PFSK-1 (cell line): ENCODE measurements around the gene RABL2A.

Experiments used
- FOXP2 ChIP-seq: optimal IDR thresholded peaks from 2 replicates; pipeline ENCODE3; 2011; ENCODE audit warnings: borderline replicate concordance, control low read depth, inconsistent platforms; ENCODE audit not compliant: insufficient read depth; ENCODE audit errors: extremely low read length, extremely low read depth
- POLR2AphosphoS5 ChIP-seq: IDR thresholded peaks from 2 replicates; pipeline ENCODE4 v1.6.1; 2012; ENCODE audit warnings: low read depth, mild to moderate bottlenecking, control low read depth, low read length, moderate library complexity
- SIN3A ChIP-seq: IDR thresholded peaks from 2 replicates; pipeline ENCODE4 v1.6.1; 2012; ENCODE audit warnings: mild to moderate bottlenecking, low read length, moderate library complexity, borderline replicate concordance; ENCODE audit not compliant: insufficient read depth
- TAF1 ChIP-seq: IDR thresholded peaks from 2 replicates; pipeline ENCODE4 v1.6.1; 2012; ENCODE audit warnings: low read length, control low read depth, borderline replicate concordance; ENCODE audit not compliant: insufficient read depth
- TF ChIP-seq, protein P1 (sequence below), 2 experiments: IDR thresholded peaks; 2 replicates each; pipeline versions ENCODE4 v1.6.1 to v1.8.0; 2011 to 2012; ENCODE audit warnings: low read depth in 2 of 2, low read length in 2 of 2, control low read depth in 1 of 2, inconsistent platforms in 1 of 2, mild to moderate bottlenecking in 1 of 2, moderate library complexity in 1 of 2; ENCODE audit not compliant: insufficient read depth in 1 of 2

The RABL2A gene

DNA sequence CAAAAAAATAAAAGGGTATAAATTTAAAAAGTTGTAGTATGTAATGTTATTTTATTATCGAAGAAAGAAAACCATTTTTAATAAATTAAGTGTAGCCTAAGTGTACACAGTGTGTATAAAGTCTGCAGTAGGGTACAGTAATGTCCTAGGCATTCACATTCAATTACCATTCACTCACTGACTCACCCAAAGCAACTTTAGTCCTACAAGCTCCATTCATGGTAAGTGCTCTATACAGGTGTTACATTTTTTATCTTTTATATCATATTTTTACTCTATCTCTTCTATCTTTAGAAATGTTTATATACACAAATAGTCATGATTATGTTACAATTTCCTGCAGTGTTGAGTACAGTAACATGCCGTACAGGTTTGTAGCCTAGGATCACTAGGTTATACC is 59.5 kb downstream of the RABL2A start:
- TF ChIP-seq TAF1 (no peak), FOXP2 (no peak), POLR2AphosphoS5 (no peak), SIN3A (no peak)
- TF ChIP-seq, protein P1, sequence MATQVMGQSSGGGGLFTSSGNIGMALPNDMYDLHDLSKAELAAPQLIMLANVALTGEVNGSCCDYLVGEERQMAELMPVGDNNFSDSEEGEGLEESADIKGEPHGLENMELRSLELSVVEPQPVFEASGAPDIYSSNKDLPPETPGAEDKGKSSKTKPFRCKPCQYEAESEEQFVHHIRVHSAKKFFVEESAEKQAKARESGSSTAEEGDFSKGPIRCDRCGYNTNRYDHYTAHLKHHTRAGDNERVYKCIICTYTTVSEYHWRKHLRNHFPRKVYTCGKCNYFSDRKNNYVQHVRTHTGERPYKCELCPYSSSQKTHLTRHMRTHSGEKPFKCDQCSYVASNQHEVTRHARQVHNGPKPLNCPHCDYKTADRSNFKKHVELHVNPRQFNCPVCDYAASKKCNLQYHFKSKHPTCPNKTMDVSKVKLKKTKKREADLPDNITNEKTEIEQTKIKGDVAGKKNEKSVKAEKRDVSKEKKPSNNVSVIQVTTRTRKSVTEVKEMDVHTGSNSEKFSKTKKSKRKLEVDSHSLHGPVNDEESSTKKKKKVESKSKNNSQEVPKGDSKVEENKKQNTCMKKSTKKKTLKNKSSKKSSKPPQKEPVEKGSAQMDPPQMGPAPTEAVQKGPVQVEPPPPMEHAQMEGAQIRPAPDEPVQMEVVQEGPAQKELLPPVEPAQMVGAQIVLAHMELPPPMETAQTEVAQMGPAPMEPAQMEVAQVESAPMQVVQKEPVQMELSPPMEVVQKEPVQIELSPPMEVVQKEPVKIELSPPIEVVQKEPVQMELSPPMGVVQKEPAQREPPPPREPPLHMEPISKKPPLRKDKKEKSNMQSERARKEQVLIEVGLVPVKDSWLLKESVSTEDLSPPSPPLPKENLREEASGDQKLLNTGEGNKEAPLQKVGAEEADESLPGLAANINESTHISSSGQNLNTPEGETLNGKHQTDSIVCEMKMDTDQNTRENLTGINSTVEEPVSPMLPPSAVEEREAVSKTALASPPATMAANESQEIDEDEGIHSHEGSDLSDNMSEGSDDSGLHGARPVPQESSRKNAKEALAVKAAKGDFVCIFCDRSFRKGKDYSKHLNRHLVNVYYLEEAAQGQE (IDR thresholded peaks at IDR 0.05; ENCODE audit: insufficient read depth in 1 of 2, low read depth in 2 of 2, low read length in 2 of 2) = no peak
